HCT116 (cell line): ENCODE measurements around the gene ADAMTS1. TPM values are rescaled to one million over a fixed set of nuclear protein-coding genes. Genes with fewer than 3 reads are reported as not detected.

Experiments used
- total RNA-seq: library from RNA; stranded (reverse); gene quantifications from one replicate; pipeline ENCODE4 v1.2.1, GENCODE V29; 2021; ENCODE audit not compliant: unreplicated experiment

ADAMTS1 gene
- total RNA-seq, 1 experiment from 2014 or later, result 0.98 TPM

Other genes with a start within 250 kb of the ADAMTS1 start
- gene ADAMTS5, start 121.7 kb upstream of the ADAMTS1 start, total RNA-seq, result 0.02 TPM